GM18505 (cell line): Measurements from ENCODE around the gene SUMO4.

Experiments used
- ATAC-seq: cut with Tn5 transposase; IDR thresholded peaks from one replicate; pipeline ENCODE4 v1.9.1; 2021; ENCODE audit not compliant: unreplicated experiment
- POLR2A ChIP-seq: IDR thresholded peaks from 4 replicates; pipeline ENCODE4 v1.6.1; 2011; ENCODE audit warnings: borderline replicate concordance; ENCODE audit not compliant: insufficient read depth, insufficient read length; ENCODE audit errors: extremely low read depth

The SUMO4 gene

DNA sequence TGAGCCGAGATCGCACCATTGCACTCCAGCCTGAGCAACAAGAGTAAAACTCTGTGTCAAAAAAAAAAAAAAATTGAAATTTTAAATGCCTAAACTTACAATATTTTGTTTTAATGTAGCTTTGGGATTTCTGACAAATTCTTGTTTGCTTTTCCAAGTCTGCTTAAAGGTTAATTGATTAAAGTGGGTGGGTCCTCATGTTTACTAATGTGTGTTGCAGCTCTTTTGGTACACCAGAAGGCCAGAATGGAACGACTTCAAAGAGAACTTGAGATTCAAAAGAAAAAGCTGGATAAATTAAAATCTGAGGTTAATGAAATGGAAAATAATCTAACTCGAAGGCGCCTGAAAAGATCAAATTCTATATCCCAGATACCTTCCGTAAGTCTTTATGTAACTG is 2.7 kb upstream of the SUMO4 start:
- ATAC-seq, result no peak
- no peak for TF ChIP-seq POLR2A

DNA sequence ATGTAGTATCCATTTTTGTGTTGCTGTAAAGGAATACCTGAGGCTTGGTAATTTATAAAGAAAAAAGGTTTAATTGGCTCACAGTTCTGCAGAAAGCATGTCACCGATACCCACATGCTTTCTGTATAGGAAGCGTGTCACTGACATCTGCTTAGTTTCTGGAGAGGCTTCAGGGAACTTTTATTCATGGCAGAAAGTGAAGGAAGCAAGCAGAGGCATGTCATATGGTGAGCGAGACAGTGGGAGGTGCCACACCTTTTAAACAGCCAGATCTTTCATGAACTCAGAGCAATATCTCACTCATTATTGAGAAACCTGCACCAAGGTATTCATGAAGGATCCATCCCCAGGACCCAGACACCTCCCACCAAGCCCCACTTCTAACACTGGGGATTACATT is 3.5 kb downstream of the SUMO4 start:
- no peak for TF ChIP-seq POLR2A
- no peak for ATAC-seq

DNA sequence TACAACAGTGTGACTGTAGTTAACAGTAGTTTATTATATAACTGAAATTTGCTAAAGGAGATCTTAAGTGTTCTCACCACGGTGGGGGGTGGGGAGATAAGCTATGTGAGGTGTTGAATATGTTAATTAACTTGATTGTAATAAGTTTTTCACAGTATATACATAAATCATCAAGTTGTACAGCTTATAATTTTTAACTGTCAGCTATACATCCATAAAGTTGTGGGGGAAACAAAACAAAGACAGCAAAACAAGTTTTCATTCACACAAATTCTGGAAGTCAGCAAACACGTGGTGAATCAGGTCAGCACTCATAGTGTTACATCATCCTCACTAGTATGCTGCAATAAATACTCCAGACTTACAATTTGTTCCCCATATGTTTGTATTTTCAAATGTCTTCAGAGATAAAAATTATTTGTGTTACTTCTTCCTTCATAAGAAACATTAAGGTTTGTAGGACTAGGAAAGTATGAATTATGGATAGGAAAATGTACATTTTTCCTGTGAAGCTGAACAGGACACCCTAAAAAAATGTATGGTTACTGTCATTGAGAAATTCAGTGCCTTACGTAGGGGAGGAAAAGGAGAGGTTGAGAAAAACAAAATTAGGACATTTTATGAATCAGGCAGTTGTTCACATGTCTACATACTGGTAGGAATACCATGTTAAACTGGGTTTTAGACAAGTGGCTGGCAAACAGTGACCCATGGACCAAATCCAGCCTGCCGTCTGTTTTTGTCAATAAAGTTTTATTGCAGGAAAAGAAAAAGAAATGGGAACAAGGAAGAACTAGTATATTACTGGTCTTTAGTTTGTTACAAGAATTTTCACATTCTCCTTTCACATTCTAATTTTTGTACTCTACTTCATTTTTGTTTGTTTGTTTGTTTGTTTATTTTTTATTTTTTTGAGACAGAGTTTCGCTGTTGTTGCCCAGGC is 6.0 kb downstream of the SUMO4 start:
- ATAC-seq, result no peak
- no peak for TF ChIP-seq POLR2A

DNA sequence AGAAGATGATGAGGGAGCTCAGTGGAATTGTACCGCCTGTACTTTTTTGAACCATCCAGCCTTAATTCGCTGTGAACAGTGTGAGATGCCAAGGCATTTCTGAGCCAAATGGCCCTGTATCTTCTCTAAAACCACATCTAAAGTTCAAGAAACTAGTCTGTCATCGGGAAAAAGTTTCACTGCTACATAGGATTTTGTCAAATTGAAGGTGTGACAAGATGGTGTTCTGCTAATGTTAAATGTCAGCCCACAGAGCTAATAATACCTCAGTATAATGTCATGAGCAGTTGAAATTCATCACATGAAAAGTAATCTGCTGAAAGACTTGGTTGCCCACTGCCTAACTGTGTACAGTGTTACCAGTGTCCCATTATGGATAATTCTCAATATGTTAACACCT is 9.6 kb downstream of the SUMO4 start:
- ATAC-seq, result no peak
- no peak for TF ChIP-seq POLR2A

DNA sequence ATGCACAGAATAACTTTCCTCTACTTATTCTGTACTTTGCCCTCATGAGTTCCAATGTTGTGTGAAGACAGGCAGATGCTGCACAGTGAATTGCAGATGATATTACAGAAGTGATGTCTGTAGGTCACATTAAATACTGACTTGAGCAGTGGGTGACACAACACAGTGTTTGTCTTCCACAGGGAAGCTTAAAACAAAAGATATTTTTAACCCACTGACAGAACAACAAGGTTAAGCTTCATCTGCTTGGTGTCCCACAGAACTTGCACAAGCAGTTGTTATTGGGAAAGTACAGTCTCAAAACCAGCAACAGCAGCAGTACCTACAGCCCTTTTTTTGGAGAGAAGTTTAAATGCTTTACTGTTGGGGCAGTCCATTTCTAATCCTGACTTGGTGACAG is 10.5 kb downstream of the SUMO4 start:
- no peak for ATAC-seq
- TF ChIP-seq POLR2A, result no peak

DNA sequence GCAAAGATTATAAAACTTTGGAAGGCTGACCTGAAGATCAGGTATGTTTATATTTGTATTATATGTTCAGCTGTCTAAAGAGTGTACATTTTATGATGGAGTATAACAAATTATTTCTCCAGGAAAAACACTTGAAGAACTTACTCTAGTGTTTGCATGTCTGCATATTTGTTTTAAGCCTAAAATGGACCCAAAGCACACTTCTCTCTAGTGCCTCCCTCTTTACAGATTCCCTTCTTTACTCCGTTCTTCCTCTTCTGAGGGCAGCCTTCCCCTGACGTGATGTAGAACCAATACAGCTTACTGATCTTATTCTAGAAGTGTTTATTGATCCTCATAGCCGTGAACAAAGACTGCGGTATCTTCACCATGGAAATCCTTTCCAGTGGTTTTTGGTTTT is 13.9 kb downstream of the SUMO4 start:
- no peak for ATAC-seq

DNA sequence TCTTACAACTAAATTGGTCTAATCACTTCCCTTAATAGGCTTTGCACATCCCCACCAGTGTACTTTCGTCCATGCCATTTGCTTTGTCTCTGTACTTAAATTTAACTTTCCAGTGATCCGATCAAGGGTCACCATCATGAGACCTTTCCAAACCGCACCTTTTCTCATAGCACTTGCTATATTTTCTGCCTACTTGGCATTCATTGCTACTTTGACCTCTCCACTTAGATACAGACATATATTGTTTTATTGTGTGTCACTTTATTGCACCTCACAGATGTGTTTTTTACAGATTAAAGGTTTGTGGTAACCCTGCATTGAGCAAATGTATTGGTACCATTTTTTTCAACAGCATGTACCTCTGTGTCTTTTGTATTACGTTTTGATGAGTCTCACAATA is 14.8 kb downstream of the SUMO4 start:
- ATAC-seq, result no peak
- no peak for TF ChIP-seq POLR2A

More for the DNA sequence above, 13.9 kb downstream of the SUMO4 start:
- no peak for TF ChIP-seq POLR2A

DNA sequence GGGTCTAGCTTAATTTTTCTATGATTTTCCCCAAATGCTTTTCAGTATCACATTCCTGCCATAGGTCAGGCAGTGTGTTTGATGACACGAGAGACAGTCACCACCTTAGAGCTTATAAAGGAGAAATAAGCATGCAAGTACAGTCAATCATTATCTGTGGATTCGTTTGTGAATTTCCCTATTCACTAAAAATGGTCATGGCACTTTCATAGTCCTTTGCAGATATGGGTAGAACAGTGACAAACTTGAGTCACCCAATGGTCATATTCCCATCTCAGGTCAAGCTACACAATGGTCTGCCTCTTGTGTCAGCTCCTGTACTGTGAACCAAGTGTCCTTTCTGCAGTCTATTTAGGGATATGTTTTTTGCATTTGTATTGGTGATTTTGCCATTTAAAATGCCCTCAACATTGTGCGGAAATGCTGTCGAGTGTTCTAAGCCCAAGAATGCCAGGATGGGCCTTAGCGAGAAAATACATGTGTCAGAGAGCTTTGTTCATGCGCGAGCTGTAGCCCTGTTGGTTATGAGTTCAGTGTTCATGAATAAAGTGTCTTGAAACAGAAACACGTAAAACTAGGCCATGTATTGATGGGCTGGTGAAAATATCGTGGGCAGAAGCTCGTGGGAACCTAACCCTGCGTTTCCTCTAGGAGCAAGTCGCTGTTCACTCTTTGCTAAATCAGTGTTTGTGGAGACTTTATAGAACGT is 19.8 kb downstream of the SUMO4 start:
- no peak for ATAC-seq
- no peak for TF ChIP-seq POLR2A

DNA sequence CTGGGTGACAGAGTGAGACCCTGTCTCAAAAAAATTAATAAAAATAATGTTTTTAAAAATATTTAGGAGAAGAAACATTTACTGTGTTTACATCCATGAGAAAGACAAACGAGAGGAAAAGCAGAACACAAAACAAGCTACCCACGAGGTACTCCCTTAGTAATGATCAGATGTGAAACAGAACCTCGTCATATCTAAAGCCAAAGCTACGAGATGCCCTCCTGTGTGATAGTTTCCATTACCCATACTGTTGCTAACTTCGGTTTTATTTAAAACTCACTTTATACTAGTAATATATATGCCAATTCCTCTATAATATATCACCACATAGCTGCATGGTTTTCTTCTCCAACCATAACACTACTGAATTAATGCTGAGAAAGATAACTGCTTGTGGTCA is 21.1 kb downstream of the SUMO4 start:
- no peak for TF ChIP-seq POLR2A
- ATAC-seq, result no peak

DNA sequence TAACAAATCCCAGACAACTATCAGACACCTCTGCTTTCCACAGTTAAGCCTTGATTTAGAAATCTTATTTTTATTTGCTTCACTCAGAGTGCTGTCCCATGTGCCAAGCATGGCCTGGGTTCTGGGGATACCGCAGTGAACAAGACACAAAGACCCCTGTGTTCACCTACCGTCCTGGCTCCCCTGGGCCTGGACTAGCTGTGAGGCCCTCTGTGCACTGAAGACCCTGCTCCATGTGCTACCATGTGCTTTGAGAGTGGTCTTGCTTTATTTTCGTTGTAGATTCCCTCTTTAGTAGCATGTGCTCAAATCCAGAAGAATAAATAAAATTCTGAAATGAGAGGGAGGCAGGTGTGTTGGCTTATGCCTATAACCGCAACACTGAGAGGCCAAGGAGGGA is 22.5 kb downstream of the SUMO4 start:
- no peak for TF ChIP-seq POLR2A
- no peak for ATAC-seq

DNA sequence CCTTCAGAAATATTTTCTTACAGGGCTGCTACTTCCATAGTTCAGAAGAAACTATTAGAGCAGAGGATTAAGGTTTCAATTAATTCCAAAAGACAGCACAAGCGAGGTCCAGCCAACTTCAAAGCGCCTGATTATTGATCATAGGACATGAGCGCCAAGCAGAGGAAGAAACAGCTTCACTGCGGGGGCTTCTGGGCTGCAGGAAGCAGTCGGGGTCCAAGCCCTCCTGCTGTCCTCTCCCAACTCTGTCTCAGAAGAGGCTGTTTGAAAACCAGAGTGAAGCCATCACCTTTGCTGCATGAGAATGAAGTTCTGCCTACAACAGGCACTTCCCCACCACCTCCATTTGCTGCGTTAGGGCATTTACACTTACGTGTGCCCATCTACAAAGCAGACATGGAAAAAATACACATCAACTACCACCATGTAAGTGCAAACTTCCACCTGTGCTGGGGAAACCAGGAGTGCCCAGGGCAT is 23.9 kb downstream of the SUMO4 start:
- no peak for ATAC-seq
- TF ChIP-seq POLR2A, result no peak

DNA sequence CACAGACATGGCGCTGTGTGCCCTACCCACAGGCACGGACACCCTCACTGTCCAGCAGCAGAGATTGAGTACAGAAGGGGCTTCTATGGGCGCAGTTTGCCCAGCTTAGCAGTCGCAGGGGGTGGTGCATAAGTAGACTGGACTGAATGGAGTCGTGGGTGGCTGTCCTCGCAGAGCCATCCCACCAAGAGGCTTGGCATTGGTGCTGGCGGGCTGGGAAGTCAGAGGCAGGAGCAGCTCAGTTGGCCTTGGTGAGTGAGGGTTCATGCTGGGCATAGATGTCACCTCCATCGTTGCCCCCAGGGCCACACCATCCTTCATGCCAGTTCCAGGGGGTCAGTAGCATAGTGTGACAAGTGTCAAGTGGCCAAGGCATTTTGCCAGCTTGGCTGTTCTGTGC is 25.2 kb downstream of the SUMO4 start:
- TF ChIP-seq POLR2A, result no peak
- ATAC-seq, result no peak

DNA sequence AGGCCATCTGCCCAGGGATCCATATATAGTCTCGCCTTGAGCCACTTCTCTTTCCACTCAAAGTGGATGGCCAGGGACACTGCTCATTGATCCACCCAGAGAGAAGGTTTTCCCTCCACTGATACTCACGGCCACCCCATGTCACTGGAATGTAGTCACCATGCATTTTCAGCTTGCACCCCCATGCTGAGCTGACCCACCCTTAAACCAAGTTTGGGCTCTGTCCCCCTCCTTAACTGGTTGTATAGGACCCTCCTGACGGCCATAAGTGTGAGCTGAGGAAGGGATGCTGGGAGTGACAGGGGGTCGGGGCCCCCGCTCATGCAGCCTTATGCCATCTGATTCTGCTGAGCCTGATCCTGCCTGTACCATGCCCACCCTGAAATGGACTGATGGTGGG is 25.7 kb downstream of the SUMO4 start:
- no peak for ATAC-seq
- TF ChIP-seq POLR2A, result no peak

DNA sequence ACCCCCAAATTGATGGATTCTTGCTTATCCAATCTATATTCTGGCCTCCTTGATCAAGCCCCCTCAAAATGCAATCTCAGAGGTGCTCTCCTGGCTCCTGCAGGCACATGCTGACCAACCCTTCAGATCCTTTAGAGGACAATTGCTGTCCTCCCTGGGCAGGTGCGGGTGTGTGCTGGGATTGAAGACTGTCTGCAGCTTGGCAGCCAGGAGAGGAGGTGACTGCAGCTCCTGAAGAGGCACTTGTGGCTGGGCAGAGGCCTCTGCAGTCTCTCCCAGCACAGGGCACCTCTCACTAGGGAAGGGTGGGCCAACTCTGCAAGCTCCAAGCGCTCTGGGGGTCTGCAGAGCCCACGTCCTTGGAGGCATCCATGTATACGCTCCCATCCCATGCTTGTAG is 28.5 kb downstream of the SUMO4 start:
- no peak for TF ChIP-seq POLR2A
- ATAC-seq, result no peak
